Common myeloid progenitor, CD34-positive (primary cell): ENCODE measurements around the gene LRRK2.
"Not testable (repeated sequence)": the region's sequence is repeated elsewhere in the genome, so short reads cannot be mapped to it uniquely, and the experiment has no call there.

Experiments used
- CTCF ChIA-PET: fragments of 350-600 bp; sonication (Branson Sonifier 250); formaldehyde crosslinking; loops from one replicate; lab custom pipeline; 2021; ENCODE audit warnings: antibody characterized with exemption; lab: Charles Lee
- POLR2A ChIA-PET: fragments of 350-600 bp; sonication (Branson Sonifier 250); formaldehyde crosslinking; loops from one replicate; lab custom pipeline; 2021; ENCODE audit warnings: antibody characterized with exemption; lab: Charles Lee
- DNase-seq, 3 donors: peaks; one replicate each; pipeline versions ENCODE4 v3.0.0 to v3.0.0-alpha.2; 2013
- H3K27ac ChIP-seq, 2 experiments: 1 replicate in 1 of 2; 2 replicates in 1 of 2; pipeline ENCODE4 v1.7.0; 2013; ENCODE audit warnings: inconsistent platforms in 2 of 2, low read length in 2 of 2, mild to moderate bottlenecking in 2 of 2, low read depth in 1 of 2, moderate library complexity in 1 of 2; ENCODE audit not compliant: severe bottlenecking in 2 of 2, insufficient read depth in 1 of 2, poor library complexity in 1 of 2
- H3K27me3 ChIP-seq, 5 experiments: replicated peaks in 2 of 5; 1 replicate in 3 of 5; 2 replicates in 2 of 5; pipeline versions ENCODE4 v1.6.1 to v1.7.0; 2013; ENCODE audit warnings: low read length in 4 of 5, mild to moderate bottlenecking in 2 of 5, moderate library complexity in 2 of 5, inconsistent platforms in 1 of 5; ENCODE audit not compliant: insufficient read depth in 5 of 5, control insufficient read depth in 4 of 5
- H3K36me3 ChIP-seq, 4 experiments: 1 replicate in 2 of 4; 2 replicates in 2 of 4; pipeline versions ENCODE4 v1.6.1 to v1.7.0; 2013; ENCODE audit warnings: low read length in 3 of 4, control low read depth in 1 of 4, mild to moderate bottlenecking in 1 of 4; ENCODE audit not compliant: control insufficient read depth in 4 of 4, insufficient read depth in 4 of 4
- H3K4me1 ChIP-seq, 4 experiments: 1 replicate in 3 of 4; 2 replicates in 1 of 4; pipeline versions ENCODE4 v1.6.1 to v1.7.1; 2013; ENCODE audit warnings: low read length in 3 of 4, mild to moderate bottlenecking in 3 of 4, control low read depth in 1 of 4, inconsistent platforms in 1 of 4, moderate library complexity in 1 of 4; ENCODE audit not compliant: control insufficient read depth in 4 of 4, insufficient read depth in 4 of 4; ENCODE audit errors: control extremely low read depth in 1 of 4
- H3K4me3 ChIP-seq, 7 experiments: 1 replicate in 4 of 7; 2 replicates in 3 of 7; pipeline versions ENCODE4 v1.5.1 to v1.7.0; 2013; ENCODE audit warnings: mild to moderate bottlenecking in 7 of 7, low read length in 6 of 7, moderate library complexity in 6 of 7, inconsistent platforms in 2 of 7, low read depth in 2 of 7, control low read depth in 1 of 7; ENCODE audit not compliant: insufficient read depth in 4 of 7, control insufficient read depth in 1 of 7; ENCODE audit errors: extremely low read depth in 1 of 7
- H3K9me3 ChIP-seq, 5 experiments: 1 replicate in 4 of 5; 2 replicates in 1 of 5; pipeline versions ENCODE4 v1.6.1 to v1.7.1; 2013; ENCODE audit warnings: low read length in 4 of 5, mild to moderate bottlenecking in 2 of 5, inconsistent platforms in 1 of 5, low read depth in 1 of 5, moderate library complexity in 1 of 5; ENCODE audit not compliant: control insufficient read depth in 4 of 5, insufficient read depth in 2 of 5; ENCODE audit errors: control extremely low read depth in 1 of 5
- WGBS: methylation state at CpG from one replicate; pipeline ENCODE4 v1.1.5; 2013; ENCODE audit not compliant: insufficient coverage; 5-methylcytosine and 5-hydroxymethylcytosine counted together

Gene LRRK2

DNA sequence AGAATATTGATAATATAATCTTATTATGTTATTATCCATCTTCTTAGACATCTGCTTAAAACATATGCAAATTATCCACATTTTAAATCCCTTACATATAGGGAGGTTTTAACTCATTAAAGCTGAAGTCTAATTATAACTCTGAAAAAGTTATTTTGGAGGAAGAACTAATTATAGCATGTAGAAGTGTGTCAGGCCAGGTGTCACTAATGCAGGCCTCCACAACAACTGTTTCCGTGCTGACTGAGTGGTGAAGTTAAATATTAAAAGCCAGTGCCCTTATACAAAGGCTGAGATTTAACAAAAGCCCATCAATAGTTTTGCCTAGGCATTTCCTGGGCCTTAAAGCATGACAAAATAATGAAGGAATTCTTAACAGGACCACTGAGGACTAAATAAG, 157.4 kb downstream of the LRRK2 start:
- no peak for DNase-seq
- H3K4me1 ChIP-seq = no peaks in the 10 kb centered on the region
- no peaks in the 10 kb centered on the region for H3K27me3 ChIP-seq
- H3K9me3 ChIP-seq = no peaks in the 10 kb centered on the region
- 89% methylated on average over 1 of the region's 1 CpG for WGBS
- no peak overlapping the region for H3K4me3 ChIP-seq
- POLR2A ChIA-PET = no interaction called here
- no peaks in the 10 kb centered on the region for H3K36me3 ChIP-seq
- CTCF ChIA-PET = no interaction called here
- H3K27ac ChIP-seq = no peak overlapping the region

DNA sequence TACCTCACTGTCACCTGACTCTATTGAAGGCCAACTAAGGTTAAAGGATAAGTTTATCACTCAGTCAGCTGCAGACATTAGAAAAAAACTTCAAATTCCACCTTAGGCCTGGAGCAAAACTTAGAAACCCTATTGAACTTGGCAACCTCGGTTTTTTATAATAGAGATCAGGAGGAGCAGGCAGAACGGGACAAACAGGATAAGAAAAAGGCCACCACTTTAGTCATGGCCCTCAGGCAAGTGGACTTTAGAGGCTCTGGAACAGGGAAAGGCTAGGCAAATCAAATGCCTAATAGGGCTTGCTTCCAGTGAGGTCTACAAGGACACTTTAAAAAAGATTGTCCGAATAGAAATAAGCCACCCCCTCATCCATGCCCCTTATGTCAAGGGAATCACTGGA, 162.5 kb downstream of the LRRK2 start:
- H3K9me3 ChIP-seq, POLR2A ChIA-PET, H3K4me3 ChIP-seq: not testable (repeated sequence)

DNA sequence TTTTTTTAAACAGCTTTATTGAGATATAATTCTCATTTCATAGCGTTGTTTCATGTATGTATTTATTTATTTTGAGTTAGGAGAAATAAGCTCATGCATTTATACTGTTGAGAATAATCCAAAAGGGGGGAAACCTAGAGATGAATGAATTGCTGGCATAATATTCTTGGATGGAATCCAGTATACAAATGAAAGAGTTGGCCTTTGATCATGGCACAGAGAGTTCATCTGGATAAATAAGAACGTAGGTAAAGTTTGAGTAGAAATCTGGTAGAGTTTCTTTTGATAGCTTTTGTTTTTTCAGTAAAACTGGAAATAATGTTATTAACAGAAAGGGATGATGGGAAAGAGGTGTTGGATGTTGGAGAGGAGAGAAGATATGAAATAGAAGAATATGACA, 166.2 kb downstream of the LRRK2 start:
- Histone ChIP-seq H3K36me3 (no peaks in the 10 kb centered on the region), H3K4me1 (no peaks in the 10 kb centered on the region), H3K9me3 (peaks cover 0 to 1% (median 0%) of the 10 kb centered on the region in 5 experiments), H3K27me3 (no peaks in the 10 kb centered on the region), H3K27ac (no peak overlapping the region), H3K4me3 (no peak overlapping the region)
- ChIA-PET CTCF (no interaction called here), POLR2A (no interaction called here)
- no peak for DNase-seq
- WGBS = 88% methylated on average over 1 of the region's 2 CpGs

More for the DNA sequence above, 162.5 kb downstream of the LRRK2 start:
- 100% methylated on average over 1 of the region's 3 CpGs for WGBS
- CTCF ChIA-PET, H3K27ac ChIP-seq, H3K4me1 ChIP-seq, H3K27me3 ChIP-seq, H3K36me3 ChIP-seq, DNase-seq: not testable (repeated sequence)

DNA sequence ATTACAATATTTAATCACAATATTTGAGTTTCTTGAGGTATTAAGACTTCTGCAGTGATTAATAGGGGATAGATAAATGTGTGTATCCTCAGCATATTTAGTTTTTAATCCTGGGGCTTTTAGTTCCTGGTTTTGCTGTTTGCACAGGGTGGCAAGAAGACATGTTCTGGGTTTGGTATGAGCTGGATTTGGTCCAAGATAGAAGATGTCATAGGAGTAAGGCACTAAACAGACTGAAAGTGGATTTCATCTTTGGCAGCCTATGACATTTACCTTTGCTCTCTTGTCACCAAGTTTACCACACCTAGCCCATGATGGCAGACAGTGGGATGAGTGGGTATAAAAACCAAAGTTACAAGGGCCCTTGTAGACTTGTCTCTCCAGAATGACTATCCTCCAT, 168.2 kb downstream of the LRRK2 start:
- peaks cover 0 to 1% (median 0%) of the 10 kb centered on the region in 5 experiments for H3K9me3 ChIP-seq
- no peak overlapping the region for H3K27ac ChIP-seq
- ChIA-PET POLR2A (no interaction called here), CTCF (no interaction called here)
- H3K4me1 ChIP-seq = no peaks in the 10 kb centered on the region
- H3K36me3 ChIP-seq = no peaks in the 10 kb centered on the region
- H3K27me3 ChIP-seq = no peaks in the 10 kb centered on the region
- H3K4me3 ChIP-seq = no peak overlapping the region
- DNase-seq = no peak

DNA sequence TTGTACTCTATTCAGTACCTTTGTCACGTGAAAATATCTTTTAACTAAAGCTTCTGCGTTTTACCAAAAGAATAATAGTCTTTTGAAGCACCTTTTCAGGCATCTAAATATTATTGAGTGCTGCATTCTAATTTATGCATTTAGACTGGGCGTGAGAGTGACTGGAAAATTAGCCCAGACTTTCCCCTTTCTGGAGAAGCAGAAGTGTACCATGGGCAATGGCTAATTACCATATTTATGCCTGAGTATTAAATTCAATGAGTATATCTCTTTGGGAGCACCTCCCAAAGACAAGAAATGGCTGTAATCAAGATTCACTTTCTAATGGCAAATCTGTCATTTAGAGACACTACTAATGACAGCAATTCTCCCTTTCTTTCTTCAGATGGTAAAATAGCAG, 174.9 kb downstream of the LRRK2 start:
- Histone ChIP-seq H3K27ac (no peak overlapping the region), H3K36me3 (no peaks in the 10 kb centered on the region), H3K4me3 (no peak overlapping the region), H3K9me3 (peaks cover 0 to 1% (median 0%) of the 10 kb centered on the region in 5 experiments), H3K27me3 (no peaks in the 10 kb centered on the region), H3K4me1 (no peaks in the 10 kb centered on the region)
- DNase-seq = no peak
- ChIA-PET POLR2A (no interaction called here), CTCF (no interaction called here)
- WGBS = no CpG with 5 or more reads among the region's 3 CpGs

DNA sequence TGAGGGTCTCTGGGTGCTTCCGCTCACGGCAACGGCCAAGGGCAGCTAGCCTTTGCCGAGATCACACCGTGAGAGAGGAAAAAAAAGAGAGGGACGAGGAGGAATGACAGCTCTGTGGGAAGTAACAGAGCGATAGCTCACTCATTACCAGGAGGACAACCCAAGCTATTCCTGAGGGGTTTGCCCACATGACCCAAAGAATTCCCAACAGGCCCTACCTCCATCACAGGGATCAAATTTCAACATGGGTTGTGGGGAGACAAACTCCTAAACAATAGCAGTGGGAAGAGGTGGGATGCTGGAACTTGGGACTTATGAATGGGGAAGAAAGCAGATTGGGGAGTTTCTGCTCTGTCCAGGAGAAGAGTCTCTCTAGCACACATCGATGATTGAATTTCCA, 180.6 kb downstream of the LRRK2 start:
- no peaks in the 10 kb centered on the region for H3K36me3 ChIP-seq
- no peaks in the 10 kb centered on the region for H3K27me3 ChIP-seq
- no peak overlapping the region for H3K4me3 ChIP-seq
- no peak for DNase-seq
- CTCF ChIA-PET = no interaction called here
- no peak overlapping the region for H3K27ac ChIP-seq
- POLR2A ChIA-PET = no interaction called here
- WGBS = 97% methylated on average over 6 of the region's 8 CpGs
- no peaks in the 10 kb centered on the region for H3K9me3 ChIP-seq
- H3K4me1 ChIP-seq = no peaks in the 10 kb centered on the region
